Lower leg skin (tissue), 3 donors: ENCODE measurements around the gene DGUOK.

Source experiments
- CTCF ChIP-seq, 3 donors: fragments of 450-650 bp; IDR thresholded peaks; one replicate each; pipeline ENCODE4 v1.5.1; 2016; ENCODE audit warnings: antibody characterized with exemption in 3 of 3, mild to moderate bottlenecking in 3 of 3, moderate library complexity in 2 of 3
- POLR2A ChIP-seq, 2 donors: fragments of 450-650 bp; IDR thresholded peaks; one replicate each; pipeline ENCODE4 v1.6.1; 2016 to 2017; ENCODE audit warnings: antibody characterized with exemption in 2 of 2, mild to moderate bottlenecking in 1 of 2, moderate library complexity in 1 of 2

DNA sequence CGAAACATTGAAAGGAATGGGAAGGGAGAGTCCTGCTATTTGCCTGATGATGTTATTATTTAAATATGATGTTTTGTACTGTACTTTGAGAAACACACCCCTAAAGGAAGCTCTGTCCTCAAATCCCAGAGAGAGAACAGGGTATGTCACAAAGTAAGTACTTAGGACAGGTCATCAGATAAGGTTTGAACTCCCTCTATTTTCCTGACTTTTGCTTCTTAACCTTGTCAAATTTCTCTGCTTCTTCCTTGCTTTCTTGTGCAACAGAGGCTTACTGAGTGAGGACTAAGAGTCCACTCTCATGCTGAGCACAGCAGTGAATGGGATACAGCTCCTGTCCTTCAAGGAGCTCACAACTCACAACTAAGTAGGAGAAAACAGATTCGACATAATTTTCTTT is 3.7 kb downstream of the DGUOK start:
- TF ChIP-seq CTCF (IDR thresholded peaks at IDR 0.05) (no peak), POLR2A (IDR thresholded peaks at IDR 0.05) (no peak)
